Activated gamma-delta T cell (primary cell): ENCODE measurements around the gene CADPS2.

Experiments used
- DNase-seq: peaks from one replicate; lab custom pipeline; 2025; lab: John Stamatoyannopoulos, UW
- total RNA-seq, 2 donors: gene quantifications; one replicate each; lab custom pipeline; 2026; lab: John Stamatoyannopoulos, UW

The CADPS2 gene
- 0.10 to 0.17 reads per million in 2 donors for total RNA-seq

GRCh38 chr7:122886357-122887081 is at the start of gene CADPS2:
TSS of gene CADPS2 (minus strand) at chr7:122886460. CDS start at chr7:122886337, 123 bp downstream.
- no peak for DNase-seq

DNA sequence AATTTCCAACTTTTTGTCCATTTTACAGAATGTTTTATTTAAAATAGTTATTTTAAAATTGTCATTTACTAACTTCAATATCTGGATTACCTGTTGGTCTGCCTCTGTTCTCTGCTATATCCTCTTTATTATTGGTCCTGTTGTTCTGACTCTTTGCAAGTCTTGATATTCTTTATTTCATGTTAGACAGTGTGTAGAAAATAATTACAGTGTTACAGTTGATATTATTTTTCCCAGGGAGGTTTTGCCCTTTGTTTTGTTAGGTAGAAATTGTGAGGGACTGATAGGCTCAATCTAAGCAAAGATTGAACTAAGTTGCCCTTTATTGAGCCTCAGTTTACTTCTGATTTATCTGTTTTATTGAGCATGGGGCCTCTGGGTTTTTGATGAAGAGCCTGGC is 49.4 kb upstream of the CADPS2 start:
- DNase-seq = no peak

GRCh38 chr7:122919643-122920181 is 33.5 kb upstream of the CADPS2 start:
- no peak for DNase-seq

- no peak for DNase-seq
These were observed 28.6 kb upstream of the CADPS2 start for GRCh38 chr7:122914812-122915211.

GRCh38 chr7:122913608-122914007 is 27.3 kb upstream of the CADPS2 start:
- DNase-seq = no peak

DNA sequence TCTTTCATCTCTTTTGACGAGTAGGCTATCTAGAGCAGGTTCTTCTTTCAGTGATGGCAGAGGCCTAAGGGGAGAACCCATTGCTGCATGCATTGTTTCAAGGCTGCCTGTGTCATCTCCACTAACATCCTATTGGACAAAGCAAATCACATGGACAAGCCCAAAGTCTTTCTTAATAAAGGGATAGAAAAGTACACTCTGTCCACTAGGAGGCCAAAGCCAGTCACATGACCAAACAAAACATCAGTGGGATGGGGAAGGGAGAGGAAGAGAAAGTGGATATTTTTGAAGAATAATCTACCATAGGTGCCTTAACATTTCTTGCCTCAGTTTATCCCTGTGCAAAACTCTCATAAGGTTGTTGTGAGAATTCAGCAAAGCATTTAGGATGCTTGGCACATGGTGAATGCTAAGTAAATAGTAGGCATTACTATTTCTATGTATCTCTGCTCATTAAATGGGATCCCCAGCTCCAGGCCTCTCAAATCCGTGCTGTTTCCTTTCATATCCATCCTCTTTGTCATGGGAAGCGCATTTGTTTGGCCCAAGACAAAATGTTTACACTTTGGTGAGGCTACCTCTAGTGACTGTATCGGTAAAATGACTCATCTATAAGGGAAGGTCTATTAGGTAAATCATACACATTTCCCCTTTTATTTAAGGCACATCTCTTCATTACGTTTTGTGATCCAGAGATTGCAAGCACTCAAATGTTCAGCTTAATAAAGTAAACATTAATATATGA is 16.7 kb upstream of the CADPS2 start:
- no peak for DNase-seq

GRCh38 chr7:122901250-122901649 is 15.0 kb upstream of the CADPS2 start:
- no peak for DNase-seq

DNA sequence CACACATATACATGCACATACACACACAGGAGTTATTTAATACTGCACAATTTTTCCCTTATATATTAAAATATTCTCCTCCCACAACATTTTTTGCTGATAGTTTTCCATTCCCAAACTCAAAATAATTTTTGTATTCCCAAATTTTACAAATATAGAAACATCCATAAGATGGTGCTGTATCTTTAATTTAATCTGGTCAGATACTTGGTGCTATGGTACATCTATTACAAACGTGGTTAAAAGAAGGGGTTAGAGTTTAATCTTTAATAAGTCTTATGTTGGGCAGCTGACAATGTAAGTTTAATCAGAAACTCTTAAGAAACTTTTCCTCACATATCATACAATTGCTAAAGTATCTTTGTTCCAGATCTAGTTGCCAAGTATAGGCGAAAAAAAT is 10.2 kb upstream of the CADPS2 start:
- DNase-seq = no peak

DNA sequence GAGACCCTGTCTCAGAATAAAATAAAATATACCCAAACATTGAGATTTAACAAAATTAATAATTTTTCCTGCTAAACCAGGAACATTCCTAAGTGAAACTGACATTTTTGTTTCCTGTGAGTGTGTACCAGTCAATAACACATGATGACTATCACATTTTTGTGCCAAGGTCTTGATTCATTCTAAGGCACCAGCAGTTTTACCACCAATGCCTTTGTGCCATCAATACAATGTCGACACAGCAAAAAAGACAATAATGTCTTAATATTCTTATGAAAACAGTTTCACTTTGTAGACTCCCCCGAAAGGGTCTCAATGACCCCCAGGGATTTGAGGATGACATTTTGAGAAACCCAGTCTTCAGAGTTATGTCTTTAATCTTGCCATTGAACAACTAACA is 7.2 kb upstream of the CADPS2 start:
- DNase-seq = no peak

GRCh38 chr7:122889116-122889515 is 2.9 kb upstream of the CADPS2 start:
- no peak for DNase-seq

- no peak for DNase-seq
These were observed 1.6 kb upstream of the CADPS2 start for GRCh38 chr7:122887848-122888247.

- DNase-seq = no peak
These were observed 938 bp upstream of the CADPS2 start for GRCh38 chr7:122887198-122887597.

DNA sequence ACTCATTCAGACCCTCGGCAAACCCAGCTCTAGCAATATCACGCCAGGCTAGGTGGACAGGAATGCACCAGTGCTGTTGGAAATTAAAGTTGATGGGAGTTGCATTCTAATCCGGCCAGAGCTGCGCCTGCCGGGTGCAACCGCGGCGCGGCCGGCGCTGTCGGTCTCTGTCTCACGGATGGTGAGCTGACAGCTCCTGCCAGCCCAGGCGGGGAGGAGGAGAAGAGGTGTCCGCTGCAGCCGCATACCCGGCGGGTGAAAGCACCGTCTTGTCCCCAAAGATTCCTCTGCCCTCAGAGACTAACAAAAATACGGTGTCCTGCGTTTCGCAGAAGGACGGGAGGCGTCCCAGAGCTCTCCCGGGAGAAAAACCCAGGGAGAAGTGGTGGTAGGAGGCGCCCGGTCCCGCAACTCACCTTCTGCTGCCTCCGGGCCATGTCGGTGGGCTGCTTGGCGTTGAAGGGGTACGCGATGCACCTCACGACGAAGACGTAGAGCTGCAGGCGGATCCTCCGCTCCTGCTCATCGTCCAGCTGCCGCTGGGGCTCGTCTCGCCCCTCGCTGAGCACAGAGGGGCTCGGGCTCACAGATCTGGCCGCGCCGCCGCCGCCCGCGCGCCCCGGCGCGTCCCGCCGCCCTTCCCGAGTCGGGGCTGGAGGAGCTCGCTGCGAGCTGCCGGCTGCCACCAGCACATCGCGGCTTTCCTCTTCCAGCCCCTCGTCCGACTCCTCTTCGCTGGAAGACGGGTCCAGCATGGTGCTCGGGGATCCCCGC is 490 bp downstream of the CADPS2 start:
- no peak for DNase-seq

DNA sequence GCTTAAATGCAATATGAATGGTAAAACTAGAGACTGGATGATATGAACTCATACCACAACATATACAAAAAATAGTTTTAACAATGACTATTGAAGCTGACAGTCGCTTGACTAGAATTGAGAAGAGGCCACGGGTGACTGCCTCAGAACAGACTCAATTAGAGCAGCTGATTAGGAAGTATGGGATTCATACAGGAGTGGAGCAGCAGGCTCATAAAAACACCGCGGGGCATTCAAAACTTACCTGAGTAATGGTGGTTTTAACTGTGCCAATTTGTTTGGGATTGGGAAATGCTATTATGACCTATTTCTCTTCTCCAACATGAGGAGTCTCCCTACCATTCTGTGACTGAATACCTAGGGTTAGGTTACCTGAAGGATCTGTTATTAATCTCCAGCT is 2.1 kb downstream of the CADPS2 start:
- DNase-seq = no peak

GRCh38 chr7:122883049-122883680 is 3.1 kb downstream of the CADPS2 start:
- no peak for DNase-seq

DNA sequence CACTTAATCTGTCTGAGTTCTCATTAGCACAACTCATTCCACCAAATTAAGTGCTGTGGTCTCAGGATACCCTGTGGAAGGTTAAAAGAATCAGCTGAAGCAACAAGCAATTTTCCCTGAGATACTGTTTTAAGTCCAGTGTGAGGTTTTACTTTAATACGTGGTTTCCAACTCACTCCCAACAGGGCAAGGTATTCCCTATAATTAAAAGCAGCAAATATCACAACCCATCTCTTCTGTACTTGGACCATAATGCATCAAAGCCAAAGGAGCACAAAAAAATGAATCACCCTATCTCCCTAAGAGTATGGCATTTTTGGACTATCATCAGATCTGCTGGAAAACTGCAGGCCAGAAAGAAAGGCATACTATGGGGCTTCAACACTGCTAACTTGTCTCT is 4.9 kb downstream of the CADPS2 start:
- DNase-seq = no peak

- DNase-seq = no peak
These were observed 17.0 kb downstream of the CADPS2 start for GRCh38 chr7:122869260-122869659.

DNA sequence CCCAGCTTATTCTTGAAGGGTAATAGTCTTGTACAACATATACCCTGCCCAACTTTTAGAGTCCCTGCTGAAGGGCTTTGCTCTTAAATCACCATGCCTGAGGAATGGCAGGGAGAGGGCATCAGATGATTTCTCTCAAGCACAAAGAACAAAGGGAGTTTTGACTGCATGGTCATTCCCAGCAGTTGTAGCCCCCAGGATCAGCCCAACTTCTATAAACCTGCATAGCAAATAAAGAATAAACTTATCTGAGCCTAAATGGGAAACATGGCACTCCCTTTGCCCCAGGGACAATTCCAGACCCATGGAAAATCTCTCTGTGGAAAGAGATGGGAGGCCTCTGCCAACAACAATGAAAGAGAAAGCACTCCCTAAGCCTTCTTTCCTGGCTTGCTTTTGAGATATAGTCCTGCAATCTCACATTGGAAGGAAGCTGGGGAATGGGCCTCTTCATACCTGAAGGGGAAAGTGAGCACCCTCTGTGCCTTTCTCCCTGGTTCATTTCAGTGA is 18.7 kb downstream of the CADPS2 start:
- DNase-seq = no peak

GRCh38 chr7:122864838-122865237 is 21.4 kb downstream of the CADPS2 start:
- DNase-seq = no peak

- DNase-seq = no peak
These were observed 22.2 kb downstream of the CADPS2 start for GRCh38 chr7:122864016-122864415.

GRCh38 chr7:122858320-122858719 is 27.9 kb downstream of the CADPS2 start:
- DNase-seq = no peak

DNA sequence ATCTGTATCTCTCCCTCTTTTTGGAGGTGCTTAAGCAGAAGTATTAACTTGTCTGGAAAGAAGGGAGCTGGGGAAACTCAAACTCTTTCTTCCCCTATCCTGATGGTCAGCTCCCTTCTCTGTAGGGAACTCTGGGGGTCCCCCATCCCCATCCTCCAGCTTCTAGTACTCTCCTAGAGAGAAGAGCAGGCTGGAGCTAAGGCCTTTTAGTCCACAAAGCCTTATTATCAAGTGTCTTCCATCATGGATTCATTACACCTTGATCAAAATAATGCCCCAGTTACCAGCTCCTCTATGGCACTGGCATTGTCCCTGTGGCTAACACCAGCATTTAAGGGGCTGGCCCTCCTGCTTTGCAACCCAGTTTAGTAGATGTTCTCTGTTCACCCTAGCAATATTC is 35.7 kb downstream of the CADPS2 start:
- no peak for DNase-seq
